Mucosa of stomach (tissue), 1 donor: ENCODE measurements around the gene OSGIN1.

Source experiments
- H3K27me3 ChIP-seq: one replicate; pipeline ENCODE4 v1.7.0; 2013; ENCODE audit warnings: mild to moderate bottlenecking, low read length; ENCODE audit not compliant: control insufficient read depth, insufficient read depth
- H3K36me3 ChIP-seq: one replicate; pipeline ENCODE4 v1.7.0; 2013; ENCODE audit warnings: low read length; ENCODE audit not compliant: control insufficient read depth, insufficient read depth
- H3K4me1 ChIP-seq: one replicate; pipeline ENCODE4 v1.7.0; 2013; ENCODE audit warnings: mild to moderate bottlenecking, low read length; ENCODE audit not compliant: control insufficient read depth, insufficient read depth
- H3K4me3 ChIP-seq: one replicate; pipeline ENCODE4 v1.7.0; 2013; ENCODE audit warnings: low read length
- H3K9ac ChIP-seq: one replicate; pipeline ENCODE4 v1.7.0; 2013; ENCODE audit warnings: mild to moderate bottlenecking, low read length, moderate library complexity
- H3K9me3 ChIP-seq: one replicate; pipeline ENCODE4 v1.7.0; 2013; ENCODE audit warnings: mild to moderate bottlenecking, low read length, moderate library complexity; ENCODE audit not compliant: control insufficient read depth
- donor health status: Pancreatic carcinoma.

OSGIN1 gene

DNA sequence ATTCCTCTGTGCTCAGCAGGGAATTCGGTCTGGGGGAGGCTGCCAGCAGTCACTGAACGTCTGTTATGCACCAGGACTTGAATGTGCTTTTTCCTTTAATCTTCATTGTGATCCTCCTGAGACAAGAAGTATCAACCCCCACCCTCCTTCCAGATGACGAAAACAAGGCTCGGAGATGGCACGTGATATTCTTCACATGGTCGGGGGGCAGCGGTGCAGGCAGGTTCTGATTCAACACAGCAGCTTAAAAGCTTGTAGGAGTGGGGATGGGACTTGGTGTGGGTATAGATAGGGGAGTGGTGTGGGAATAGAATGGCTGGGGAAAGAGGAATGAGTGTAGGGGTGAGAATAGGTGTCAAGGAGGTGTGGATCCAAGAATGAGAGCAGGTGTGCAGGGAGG is 21.4 kb downstream of the OSGIN1 start:
- Histone ChIP-seq H3K27me3 (no peaks in the 10 kb centered on the region), H3K36me3 (no peaks in the 10 kb centered on the region), H3K4me3 (no peak overlapping the region), H3K4me1 (no peaks in the 10 kb centered on the region), H3K9ac (no peak overlapping the region), H3K9me3 (no peaks in the 10 kb centered on the region)

- no peaks in the 10 kb centered on the region for H3K27me3 ChIP-seq
- H3K4me1 ChIP-seq, result no peaks in the 10 kb centered on the region
- no peaks in the 10 kb centered on the region for H3K36me3 ChIP-seq
- no peak overlapping the region for H3K4me3 ChIP-seq
- no peaks in the 10 kb centered on the region for H3K9me3 ChIP-seq
- H3K9ac ChIP-seq, result no peak overlapping the region
Observed at GRCh38 chr16:83975590-83976260, 22.7 kb downstream of the OSGIN1 start.

DNA sequence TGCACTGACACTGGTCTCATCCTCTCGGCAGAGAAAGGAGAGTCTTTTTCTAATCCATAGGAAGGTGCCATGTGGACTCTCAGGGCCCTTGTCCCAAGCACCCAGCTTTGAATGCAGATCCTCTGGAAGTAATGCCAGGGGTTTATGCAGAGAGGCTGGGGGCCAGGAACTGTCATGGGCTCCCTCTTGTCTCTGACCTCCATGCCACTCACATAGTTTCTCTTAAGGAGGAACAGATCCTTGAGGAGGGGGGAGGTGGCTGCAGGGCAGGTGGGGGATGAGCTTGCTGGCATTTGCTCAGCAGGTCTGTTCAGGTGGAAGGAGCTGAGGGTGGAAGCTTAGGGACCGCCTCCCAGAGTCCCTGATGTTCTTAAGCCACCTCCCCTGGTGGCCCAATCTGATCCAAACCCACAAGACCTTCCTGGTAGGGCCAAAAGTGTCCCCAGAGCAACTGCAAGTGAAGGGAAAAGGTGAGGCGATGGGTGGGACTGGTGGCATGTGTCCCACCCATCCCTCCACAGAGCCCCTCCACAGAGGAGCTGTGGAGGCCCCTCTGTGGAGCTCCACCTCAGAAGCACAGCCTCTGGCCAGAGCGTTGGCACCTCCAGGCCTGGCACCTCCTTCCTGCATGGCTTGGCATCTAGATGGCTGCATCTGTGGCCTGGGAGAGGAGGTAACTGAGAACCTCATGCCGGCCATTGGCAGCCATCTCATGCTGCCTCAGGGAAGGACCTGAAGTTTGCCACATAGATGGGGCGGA is 24.2 kb downstream of the OSGIN1 start:
- Histone ChIP-seq H3K9me3 (no peaks in the 10 kb centered on the region), H3K9ac (no peak overlapping the region), H3K4me1 (no peaks in the 10 kb centered on the region), H3K36me3 (no peaks in the 10 kb centered on the region), H3K4me3 (no peak overlapping the region), H3K27me3 (no peaks in the 10 kb centered on the region)

GRCh38 chr16:83978401-83978904 is 25.4 kb downstream of the OSGIN1 start:
- no peaks in the 10 kb centered on the region for H3K9me3 ChIP-seq
- H3K36me3 ChIP-seq, result no peaks in the 10 kb centered on the region
- no peak overlapping the region for H3K4me3 ChIP-seq
- no peaks in the 10 kb centered on the region for H3K27me3 ChIP-seq
- H3K9ac ChIP-seq, result no peak overlapping the region
- no peaks in the 10 kb centered on the region for H3K4me1 ChIP-seq

DNA sequence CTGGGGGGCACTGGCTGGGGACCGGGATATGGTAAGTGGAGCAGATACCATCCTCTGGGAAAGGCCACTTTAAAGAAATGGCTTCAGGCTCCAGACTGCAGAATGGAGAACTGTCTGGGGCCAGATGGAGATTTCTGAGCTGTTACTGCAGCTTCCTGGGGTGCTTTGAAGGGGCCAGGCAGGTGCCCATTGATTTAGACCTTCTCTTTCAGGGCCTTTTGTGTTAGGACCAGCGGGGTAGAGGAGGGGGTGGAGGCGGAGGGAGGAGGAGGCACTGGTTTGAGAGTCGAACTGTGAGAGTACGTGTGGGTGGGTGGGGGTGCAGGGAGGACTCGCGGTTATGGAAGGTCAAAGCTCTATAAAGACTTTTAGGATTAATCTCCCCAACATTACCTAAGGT is 26.4 kb downstream of the OSGIN1 start:
- Histone ChIP-seq H3K9me3 (no peaks in the 10 kb centered on the region), H3K4me1 (no peaks in the 10 kb centered on the region), H3K9ac (no peak overlapping the region), H3K36me3 (no peaks in the 10 kb centered on the region), H3K4me3 (no peak overlapping the region), H3K27me3 (no peaks in the 10 kb centered on the region)

- Histone ChIP-seq H3K4me3 (no peak overlapping the region), H3K36me3 (no peaks in the 10 kb centered on the region), H3K27me3 (no peaks in the 10 kb centered on the region), H3K9ac (no peak overlapping the region), H3K4me1 (no peaks in the 10 kb centered on the region), H3K9me3 (no peaks in the 10 kb centered on the region)
Observed at GRCh38 chr16:83980794-83981193, 27.8 kb downstream of the OSGIN1 start.

- Histone ChIP-seq H3K4me3 (no peak overlapping the region), H3K36me3 (no peaks in the 10 kb centered on the region), H3K4me1 (no peaks in the 10 kb centered on the region), H3K27me3 (no peaks in the 10 kb centered on the region), H3K9me3 (no peaks in the 10 kb centered on the region), H3K9ac (no peak overlapping the region)
Observed at GRCh38 chr16:83981799-83982198, 28.8 kb downstream of the OSGIN1 start.

- no peak overlapping the region for H3K9ac ChIP-seq
- H3K9me3 ChIP-seq, result no peaks in the 10 kb centered on the region
- no peaks in the 10 kb centered on the region for H3K36me3 ChIP-seq
- H3K4me1 ChIP-seq, result no peaks in the 10 kb centered on the region
- H3K27me3 ChIP-seq, result no peaks in the 10 kb centered on the region
- no peak overlapping the region for H3K4me3 ChIP-seq
Observed at GRCh38 chr16:83983491-83983890, 30.5 kb downstream of the OSGIN1 start.

- no peak overlapping the region for H3K9ac ChIP-seq
- peaks cover 9% of the 10 kb centered on the region for H3K27me3 ChIP-seq
- H3K4me3 ChIP-seq, result no peak overlapping the region
- H3K9me3 ChIP-seq, result no peaks in the 10 kb centered on the region
- no peaks in the 10 kb centered on the region for H3K4me1 ChIP-seq
- no peaks in the 10 kb centered on the region for H3K36me3 ChIP-seq
Observed at GRCh38 chr16:83989300-83989699, 36.3 kb downstream of the OSGIN1 start.

DNA sequence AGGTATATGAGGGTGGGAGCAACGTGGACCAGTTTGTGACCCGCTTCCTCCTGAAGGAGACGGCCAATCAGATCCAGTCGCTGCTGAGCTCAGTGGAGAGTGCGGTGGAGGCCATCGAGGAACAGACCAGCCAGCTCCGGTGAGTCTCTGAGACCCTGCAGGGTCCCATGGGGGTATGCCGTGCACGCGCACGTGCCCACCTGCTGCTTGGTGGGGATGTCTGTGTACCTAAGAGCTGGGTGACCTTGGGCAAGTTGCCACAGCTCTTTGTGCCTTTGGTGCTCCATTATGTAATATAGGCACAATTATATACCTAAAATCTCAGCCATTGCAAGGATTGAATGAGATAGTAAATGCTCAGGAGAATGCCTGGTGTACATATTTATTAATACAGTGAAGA is 37.5 kb downstream of the OSGIN1 start:
- H3K4me1 ChIP-seq, result no peaks in the 10 kb centered on the region
- no peak overlapping the region for H3K4me3 ChIP-seq
- peaks cover 9% of the 10 kb centered on the region for H3K27me3 ChIP-seq
- no peak overlapping the region for H3K9ac ChIP-seq
- no peaks in the 10 kb centered on the region for H3K9me3 ChIP-seq
- H3K36me3 ChIP-seq, result no peaks in the 10 kb centered on the region

GRCh38 chr16:83992624-83993023 is 39.6 kb downstream of the OSGIN1 start:
- Histone ChIP-seq H3K36me3 (no peaks in the 10 kb centered on the region), H3K9ac (no peak overlapping the region), H3K4me3 (no peak overlapping the region), H3K27me3 (peaks cover 9% of the 10 kb centered on the region), H3K4me1 (no peaks in the 10 kb centered on the region), H3K9me3 (no peaks in the 10 kb centered on the region)

DNA sequence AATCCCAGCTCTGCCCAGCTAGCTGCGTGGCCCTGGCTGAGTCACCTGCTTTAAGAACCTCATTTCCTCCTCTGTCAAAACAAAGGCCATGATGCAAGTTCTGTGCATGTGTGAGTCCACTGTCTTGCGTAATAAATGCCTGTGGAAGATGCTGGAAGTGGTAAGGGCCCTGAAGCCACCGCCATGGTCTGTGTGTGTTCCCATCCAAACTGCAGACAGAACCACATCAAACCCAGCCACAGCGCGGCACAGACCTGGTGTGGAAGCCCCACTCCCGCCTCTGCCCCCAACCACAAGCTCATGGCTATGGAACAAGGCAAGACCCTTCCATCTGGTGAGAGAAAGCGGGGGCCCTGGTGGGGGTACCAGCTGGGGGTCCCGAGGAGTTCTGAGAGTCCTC is 41.0 kb downstream of the OSGIN1 start:
- no peaks in the 10 kb centered on the region for H3K9me3 ChIP-seq
- H3K36me3 ChIP-seq, result no peaks in the 10 kb centered on the region
- no peak overlapping the region for H3K9ac ChIP-seq
- H3K27me3 ChIP-seq, result peaks cover 10% of the 10 kb centered on the region
- no peaks in the 10 kb centered on the region for H3K4me1 ChIP-seq
- no peak overlapping the region for H3K4me3 ChIP-seq
